Endometrial microvascular endothelial cells (primary cell): ENCODE data around the gene PSMG3. TPM values are rescaled to one million over a fixed set of nuclear protein-coding genes. Genes with fewer than 3 reads are reported as not detected.

Experiments
- in situ Hi-C: cut with HindIII; loops from 2 replicates; pipeline ENCODE4 v1.10.0; 2017; ENCODE audit warnings: low sequenced_read_pairs, low pct_unique_long_range_greater_than_20kb; ENCODE audit errors: inconsistent ontology term
- total RNA-seq: library from RNA; depleted of rRNA; stranded (reverse); fragments of >200 nt; gene quantifications from one replicate; pipeline ENCODE4 v1.2.3, GENCODE V29; 2015; ENCODE audit errors: inconsistent ontology term

Gene PSMG3
- total RNA-seq, 1 donor from 2014 or later, result 19.1 TPM

DNA sequence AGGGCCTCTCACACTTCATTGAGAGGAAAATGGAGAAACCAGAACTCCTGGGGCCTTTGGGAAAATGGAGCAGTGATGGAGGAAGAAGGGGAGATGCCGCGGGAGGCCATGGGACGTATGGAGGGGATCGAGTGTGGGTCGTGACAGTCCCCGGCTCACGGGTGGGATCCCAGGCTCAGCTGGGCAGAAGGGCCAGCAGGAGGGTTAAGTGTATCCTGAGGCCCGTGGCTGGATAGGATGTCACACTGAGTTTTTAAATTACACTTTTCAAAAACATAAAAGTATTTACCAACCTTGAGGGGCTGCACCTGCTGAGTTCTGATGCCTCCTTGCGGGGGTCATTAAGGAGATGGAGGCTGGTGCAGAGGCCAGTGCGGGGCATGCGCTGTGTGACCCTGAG lies 28.0 kb upstream of the PSMG3 start:
- in situ Hi-C loops, result no loop called here

DNA sequence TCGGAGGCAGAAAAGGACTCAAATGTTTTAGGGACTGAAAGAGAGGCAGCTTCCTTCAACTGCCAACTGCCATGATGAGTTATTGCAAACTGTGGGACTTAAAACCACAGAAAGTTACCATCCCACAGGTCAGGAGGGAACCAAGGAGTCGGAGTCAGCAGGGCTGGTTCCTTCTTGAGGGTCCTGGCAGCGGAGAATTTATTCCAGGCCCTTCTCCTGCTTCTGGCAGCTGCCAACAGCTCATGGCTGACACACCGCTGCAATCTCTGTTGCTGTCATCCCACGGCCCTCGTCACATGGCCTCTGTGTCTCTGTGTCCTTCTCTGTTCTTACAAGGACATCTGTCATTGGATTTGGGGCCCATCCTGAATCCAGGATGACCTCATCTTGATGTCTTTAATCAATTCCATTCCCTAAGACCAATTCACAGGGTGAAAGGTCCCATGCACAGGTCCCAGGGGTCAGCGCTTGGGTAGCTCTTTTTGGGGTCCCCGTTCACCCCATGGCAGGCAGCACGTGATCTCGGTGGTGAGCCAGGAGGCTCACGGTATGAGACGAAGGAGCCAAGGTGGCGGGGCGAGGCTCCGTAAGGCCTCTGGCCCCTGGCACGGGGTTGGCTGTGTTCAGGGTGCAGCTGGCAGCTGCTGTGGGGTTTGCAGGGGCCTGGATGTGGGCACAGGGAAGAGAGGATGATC lies 27.4 kb upstream of the PSMG3 start:
- in situ Hi-C loops, result no loop called here

DNA sequence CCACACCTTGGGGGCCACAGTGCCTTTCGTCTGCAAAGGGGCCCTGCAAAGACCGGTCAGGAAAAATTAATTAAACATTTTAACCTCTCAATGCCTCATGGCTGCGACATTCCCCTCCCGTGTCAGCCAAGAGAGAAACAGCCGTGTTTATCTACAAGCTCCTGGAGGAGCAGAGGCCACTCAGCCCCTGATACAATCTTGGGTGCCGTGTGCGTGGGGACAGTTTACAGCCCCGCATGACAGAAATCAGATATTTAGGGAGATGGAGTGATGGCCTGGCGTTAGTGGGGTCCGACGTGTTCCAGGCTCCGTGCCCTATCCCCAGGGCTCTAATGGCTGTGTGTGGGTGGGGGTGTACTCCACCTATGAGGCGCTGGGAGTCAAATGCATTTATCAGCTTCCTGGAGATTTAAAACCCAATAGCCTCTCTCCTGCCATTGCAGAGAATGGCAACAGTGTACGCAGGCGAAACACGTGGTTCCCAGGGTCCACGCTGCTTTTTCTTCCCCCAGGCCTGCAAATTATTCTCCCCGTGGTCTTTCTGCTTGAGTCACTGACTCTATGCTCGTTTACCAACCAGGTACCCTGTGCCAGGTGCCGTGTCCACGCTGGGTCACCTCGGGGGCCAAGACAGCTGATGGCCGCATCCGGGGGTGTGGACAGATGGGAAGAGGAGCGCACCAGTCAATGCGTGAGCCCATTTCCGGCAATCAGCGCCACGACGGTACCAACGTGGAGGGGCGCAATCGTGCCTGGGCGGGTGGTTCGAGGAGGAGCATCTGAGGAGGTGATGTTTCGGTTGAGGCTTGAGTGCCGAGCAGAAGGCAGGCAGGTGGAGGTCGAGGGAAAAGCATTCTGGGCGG lies 26.6 kb upstream of the PSMG3 start:
- in situ Hi-C loops, result no loop called here

DNA sequence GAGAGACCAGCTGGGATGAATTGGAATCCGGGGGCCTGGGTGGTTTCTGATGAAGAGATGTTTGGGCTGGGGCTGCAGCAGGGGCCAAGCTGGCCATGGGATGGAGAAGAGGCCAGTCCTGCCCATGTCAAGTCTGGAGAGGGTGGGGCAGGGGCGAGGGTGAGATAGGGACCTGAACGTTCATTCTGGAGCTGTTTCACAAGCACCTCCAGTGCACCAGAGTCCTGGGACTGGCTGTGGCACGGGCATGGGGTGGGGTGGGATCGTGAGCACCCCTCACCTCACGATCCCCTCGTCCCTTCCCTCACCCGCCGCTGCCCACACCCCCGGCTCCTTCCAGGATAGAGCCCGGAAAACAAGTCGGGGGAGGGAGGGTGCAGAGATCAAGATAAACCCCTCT lies 25.8 kb upstream of the PSMG3 start:
- in situ Hi-C loops, result no loop called here

DNA sequence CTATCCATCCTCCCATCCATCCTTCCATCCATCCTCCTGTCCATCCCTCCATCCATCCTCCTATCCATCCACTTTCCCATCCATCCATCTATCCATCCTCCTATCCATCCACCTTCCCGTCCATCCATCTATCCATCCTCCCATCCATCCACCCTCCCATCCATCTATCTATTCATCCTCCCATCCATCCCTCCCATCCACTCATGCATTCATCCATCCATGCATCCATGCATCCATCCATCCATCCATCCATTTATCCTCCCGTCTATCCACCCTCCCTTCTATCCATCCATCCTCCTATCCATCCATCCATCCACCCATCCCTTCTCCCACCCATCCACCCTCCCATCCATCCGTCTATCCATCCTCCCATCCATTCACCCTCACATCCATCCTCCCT lies 25.2 kb upstream of the PSMG3 start:
- in situ Hi-C loops, result no loop called here

DNA sequence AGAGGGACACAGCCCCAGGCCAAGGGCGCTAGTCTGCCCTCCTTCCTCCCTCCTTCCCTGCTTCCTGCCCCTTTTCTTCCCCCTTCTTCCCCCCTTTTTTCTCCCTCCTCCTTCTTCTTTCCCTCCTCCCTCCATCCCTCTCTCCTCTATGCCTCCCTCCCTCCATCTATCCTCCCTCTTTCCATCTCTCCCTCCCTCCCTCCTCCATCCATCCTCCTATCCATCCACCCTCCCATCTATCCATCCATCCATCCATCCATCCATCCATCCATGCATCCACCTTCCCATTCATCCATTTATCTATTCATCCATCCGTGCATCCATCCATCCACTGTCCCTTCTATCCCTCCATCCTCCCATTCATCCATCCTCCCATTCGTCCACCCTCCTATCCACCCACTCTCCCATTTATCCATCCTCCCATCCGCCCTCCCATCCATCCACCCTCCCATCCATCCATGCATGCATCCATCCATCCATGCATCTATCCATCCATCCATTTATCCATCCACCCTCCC lies 24.1 kb upstream of the PSMG3 start:
- in situ Hi-C loops, result no loop called here

DNA sequence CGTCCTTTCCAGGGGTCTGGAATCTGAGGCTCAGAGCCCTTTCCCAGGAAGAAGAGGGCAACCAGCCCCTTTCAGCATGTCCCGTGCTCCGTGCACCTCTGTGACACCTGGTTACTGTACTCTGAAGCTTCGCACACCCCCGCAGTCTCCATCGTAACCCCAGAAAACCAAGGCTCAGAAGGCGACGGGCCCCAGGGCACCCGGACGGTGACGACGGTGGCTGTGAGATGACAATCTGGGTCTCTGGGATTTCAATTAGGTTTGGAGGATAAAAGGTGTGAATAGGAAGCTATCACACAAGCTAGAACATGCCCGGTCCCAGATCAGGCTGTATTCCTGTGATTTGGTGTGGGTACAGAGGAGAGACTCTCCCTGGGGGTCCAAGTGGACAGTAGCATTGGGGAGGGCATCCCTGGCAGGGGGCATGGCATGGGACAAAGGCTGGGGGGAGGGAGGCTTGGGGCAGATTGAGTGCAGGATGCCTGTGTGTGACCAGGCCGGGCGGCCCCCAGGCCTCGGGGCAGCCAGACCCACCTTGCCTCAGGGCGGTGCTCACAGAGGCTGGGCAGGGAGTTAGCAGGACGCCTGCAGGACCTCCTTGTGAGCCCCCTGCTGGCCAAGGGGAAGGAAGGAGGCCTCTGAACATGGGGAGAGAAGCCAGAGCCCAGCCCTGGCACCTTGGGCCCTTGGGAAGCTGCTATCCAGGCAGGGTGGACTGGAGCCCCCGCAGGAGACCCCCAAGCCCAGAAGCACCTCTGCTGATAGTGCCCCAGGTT lies 23.4 kb upstream of the PSMG3 start:
- in situ Hi-C loops, result no loop called here

DNA sequence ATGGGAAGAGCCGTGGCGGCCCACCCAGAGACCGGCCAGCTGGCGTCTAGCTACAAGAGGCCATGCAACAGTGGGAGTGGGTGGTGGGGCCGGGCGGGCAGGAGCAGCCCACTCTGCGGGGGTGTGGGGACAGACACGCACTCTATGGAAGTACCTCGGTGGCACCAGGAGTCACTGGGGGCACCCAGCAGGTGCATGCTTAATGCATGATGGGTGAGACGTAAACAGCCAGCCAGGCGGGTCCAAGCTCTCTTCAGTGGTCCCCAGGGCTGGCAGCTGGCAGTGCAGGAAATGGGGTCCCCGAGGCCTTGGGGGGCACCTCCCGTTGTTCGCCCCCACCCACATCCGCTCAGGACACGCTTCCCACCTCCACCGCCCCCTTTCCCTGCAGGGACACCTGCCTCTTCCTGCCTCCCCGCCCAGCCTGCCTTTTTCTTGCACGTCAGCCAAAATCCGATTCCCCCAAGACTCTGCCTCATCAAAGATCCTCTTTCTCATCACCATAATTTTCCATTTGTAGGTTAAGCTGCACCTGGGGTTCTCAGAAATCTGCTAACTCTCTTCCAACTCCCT lies 22.6 kb upstream of the PSMG3 start:
- in situ Hi-C loops, result no loop called here

DNA sequence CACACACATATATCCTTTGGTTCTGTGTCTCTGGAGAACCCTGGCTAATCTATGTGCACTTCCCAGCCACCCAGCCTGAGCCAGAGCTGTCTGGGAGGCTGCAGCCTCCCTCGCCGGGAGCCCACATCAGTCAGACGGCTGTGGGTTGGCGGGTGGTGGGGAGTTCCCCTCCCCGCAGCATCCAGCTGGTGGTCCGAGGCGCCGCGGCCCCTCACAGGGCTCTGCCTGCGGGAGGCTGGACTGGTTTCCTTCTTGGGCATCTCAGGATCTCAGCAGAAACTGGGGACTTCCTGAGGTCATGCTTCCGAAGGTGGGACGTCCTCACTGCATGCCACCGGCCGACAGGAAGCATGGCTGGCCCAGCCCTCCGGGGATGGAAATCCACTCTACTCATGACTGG lies 22.0 kb upstream of the PSMG3 start:
- in situ Hi-C loops, result no loop called here

DNA sequence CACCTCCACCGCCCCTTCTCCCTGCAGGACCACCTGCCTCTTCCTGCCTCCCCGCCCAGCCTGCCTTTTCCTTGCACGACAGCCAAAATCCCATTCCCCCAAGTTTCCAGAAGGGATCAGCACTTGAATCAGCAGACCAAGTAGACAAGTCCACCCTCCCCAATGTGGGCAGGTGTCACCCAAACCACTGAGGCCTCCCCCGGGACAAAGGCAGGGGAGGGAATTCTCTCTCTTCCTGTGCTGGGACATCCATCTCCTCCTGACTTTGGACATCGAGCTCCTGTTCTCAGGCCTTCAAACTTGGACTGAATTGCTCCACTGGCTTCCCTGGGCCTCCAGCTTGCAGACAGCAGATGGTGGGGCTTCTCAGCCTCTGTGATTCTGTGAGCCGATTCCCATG lies 21.6 kb upstream of the PSMG3 start:
- in situ Hi-C loops, result no loop called here

DNA sequence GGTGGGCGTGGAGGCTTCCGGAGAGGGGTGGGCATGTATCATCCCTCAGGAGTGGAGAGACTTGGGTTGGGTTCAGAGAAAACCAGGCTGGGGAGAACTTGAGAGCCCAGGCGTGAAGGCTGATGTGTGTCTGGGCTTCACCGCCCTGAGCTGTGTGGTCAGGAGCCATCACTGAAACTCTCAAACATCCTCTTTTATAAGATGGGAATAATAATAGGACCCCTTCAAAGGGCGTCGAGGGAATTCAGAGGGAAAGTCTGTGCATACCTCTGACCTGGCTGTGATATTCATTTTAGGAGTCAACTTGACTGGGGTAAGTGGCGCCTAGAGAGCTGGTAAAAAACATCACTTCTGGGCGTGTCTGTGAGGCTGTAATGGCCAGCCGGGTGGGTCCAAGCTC lies 21.1 kb upstream of the PSMG3 start:
- in situ Hi-C loops, result no loop called here

DNA sequence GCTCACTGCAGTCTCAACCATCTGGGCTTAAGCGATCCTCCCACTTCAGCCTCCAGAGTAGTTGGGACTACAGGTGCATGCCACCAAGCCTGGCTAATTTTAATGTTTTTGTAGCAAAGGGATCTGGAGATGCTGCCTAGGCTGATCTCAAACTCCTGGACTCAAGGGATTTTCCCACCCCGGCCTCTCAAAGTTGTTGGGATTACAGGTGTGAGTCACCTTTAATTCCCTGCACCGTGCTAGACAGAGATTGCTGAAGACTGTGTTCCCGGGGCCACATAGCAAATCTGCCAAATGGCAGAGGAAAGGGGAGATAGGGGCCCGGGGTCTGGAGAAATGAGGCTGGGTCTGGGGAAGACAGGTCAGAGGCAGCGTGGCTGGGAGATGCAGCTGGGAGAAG lies 20.6 kb upstream of the PSMG3 start:
- in situ Hi-C loops, result no loop called here

DNA sequence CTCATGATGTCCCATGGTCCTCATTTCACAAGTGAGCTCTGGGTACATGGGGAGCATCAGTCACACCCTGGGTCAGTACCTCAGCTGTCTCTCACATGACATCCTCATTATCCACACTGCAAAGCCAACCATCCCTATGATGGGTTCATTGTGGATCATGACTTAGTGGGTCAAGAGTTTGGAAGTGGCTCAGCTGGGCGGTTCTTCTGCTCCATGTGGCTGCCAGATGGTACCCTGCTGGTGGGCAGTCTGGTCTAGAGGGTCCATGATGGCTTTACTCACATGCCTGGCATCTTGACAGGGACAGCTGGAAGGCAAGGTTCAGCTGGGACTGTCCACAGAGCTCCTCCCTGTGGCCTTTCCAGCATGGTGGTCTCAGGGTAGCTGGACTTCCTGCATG lies 19.1 kb upstream of the PSMG3 start:
- in situ Hi-C loops, result no loop called here

DNA sequence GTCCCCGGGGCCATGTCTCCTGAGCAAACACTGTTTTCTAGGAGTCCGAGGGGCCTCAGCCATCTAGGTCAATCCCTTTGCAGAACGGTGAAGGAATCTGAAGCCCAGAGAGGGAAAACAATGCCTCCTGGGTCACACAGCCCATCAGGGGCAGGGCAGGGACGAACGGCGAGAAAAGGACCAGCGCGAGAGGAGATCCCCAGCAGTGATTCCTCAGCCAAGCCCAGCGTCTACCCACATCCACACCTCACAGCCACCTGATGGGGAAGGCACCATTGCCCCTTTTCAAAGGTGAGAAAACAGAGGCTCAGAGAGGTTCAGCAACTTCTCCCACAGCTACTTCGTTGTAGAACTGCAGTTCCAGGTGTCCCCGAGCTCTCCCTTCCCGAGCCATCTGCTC lies 17.9 kb upstream of the PSMG3 start:
- in situ Hi-C loops, result no loop called here

DNA sequence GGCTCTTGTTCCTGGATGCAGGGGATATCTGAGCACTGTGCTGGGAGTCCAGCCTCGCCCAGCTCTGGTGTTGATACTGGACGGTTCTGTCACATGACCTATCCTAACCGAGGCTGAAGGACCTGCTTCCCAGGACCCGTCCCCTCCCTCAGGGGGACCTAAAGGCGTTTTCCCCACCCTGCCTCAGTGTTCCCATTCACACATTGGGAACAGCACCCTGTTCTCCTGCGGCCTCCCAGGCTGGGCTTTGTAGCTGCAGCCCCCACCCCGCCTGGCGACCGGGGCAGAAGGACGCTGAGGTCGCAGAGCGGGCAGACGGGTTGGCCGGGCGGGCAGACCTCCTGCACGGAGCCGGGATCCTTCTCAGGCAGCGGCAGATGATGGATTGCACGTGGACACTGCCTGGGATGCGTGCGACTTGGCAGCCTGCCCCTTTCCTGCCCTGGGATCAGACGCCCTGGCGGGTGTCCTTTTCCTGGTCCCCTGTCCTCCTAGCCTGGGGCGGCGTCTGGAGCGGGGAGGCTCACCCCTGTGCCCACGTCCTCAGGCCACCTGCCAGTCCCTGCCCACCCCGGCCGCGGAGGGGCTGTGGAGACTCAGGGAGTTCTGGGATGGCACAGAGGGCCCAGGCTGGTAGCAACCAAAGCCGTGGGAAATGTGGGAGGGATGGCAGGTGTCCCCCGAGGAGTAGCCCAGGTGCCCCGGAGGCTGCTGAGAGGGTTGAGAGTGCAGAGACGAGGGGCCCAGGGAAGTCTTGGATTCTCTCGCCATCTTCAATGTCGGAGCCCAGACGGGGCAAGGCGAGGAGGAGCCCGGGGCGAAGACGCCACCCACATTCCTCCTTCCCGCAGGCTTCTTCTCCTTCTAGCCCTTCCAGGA lies 17.2 kb upstream of the PSMG3 start:
- in situ Hi-C loops, result no loop called here

DNA sequence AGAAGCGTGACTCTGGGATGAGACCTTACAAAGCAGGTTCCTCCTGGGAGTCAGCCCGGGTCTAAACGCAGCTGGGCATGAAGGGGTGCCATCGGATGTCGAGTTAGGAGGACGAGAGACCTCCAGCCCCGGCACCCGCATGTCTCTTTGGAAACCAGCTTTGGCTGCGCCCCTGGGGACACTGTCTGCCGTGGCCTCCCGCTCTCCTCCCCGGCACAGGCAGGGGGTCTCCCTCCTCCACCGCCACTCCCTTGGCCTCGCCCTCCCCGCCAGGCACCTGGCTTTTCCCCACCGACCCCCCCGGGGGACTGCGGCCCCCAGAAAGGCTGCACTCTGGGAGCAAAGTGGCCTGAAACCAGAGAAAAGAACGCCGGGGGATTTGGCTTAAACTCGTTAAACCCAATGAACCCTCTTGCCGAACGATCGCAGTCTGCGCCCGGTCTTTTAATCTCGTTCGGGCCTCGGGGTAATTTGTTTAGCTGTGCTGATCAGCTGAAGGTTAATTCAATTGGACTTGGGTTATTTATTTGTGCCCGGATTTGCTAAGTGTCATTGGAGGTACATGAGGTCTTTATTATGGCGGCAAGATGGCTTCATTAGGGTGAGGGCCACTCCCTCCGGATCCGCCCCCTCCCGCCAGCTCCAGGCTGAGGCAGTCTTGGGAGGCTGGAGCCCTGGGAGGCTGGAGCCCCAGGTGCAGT lies 16.4 kb upstream of the PSMG3 start:
- in situ Hi-C loops, result no loop called here

DNA sequence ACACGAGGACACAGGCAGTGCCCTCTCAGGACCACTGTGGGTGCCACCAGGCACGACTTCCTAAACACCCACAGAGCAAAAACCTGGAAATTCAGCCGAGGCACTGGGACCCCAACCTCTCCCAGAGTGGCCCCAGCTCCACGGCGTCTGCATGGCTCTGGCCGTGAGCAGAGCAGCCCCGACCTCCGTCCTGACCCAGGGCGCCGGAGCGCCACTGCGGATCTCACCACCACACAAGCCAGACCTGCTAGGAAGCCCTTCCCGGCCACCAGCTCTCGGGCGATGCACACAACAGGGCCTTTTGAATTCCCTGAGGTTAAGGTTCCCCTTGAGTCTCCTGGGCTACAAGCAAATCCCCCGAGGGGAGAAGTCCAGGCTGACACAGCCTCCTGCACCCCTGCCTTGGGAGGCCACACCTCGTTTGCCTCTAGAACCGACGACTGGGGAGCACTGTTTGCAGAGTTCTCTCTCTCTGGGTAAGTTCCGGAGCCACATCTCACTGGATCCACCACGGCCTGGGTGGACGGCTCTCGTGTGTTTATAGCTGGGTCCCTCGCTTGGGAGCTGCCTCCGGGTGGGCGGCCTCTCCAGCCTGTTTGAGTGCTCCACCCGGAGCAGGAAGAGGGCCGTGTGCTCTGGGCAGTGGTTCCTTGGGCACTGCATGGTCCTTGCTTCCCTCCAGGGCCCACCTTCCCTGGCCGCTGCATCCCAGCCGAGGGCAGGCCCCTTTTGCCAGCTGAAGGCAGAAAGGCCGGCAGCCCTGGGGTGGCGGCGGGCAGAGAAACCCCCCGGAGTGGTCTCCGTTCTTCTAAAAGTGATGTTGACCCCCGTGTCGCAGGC lies 15.5 kb upstream of the PSMG3 start:
- in situ Hi-C loops, result no loop called here
